Brain microvascular endothelial cell (primary cell): ENCODE data around the gene MRFAP1.

Experiments used
- DNase-seq: peaks from one replicate; pipeline ENCODE4 v3.0.0-alpha.2; 2020
- H3K27ac ChIP-seq: fragments of 250-450 bp; sonication (Bioruptor Pico); 2 replicates; pipeline ENCODE4 v1.5.1; 2020; ENCODE audit warnings: mild to moderate bottlenecking, moderate library complexity
- H3K27me3 ChIP-seq: fragments of 250-450 bp; sonication (Bioruptor Pico); replicated peaks from 2 replicates; pipeline ENCODE4 v1.5.1; 2020; ENCODE audit warnings: mild to moderate bottlenecking
- H3K36me3 ChIP-seq: fragments of 250-450 bp; sonication (Bioruptor Pico); replicated peaks from 2 replicates; pipeline ENCODE4 v1.5.1; 2020; ENCODE audit warnings: mild to moderate bottlenecking
- H3K4me3 ChIP-seq: 2 replicates; pipeline ENCODE4 v1.5.1; 2011; ENCODE audit warnings: low read depth, mild to moderate bottlenecking, control low read depth, low read length, moderate library complexity
- CTCF ChIP-seq: IDR thresholded peaks from 2 replicates; pipeline ENCODE4 v1.5.1; 2011; ENCODE audit warnings: low read depth, mild to moderate bottlenecking, moderate library complexity, low read length, control low read depth, inconsistent platforms; ENCODE audit errors: missing control alignments
- in situ Hi-C: cut with HindIII; loops from 2 replicates; pipeline ENCODE4 v1.10.0; 2017; ENCODE audit warnings: low sequenced_read_pairs, low pct_ligation_motif_present

MRFAP1 gene

GRCh38 chr4:6618386-6619115 lies 21.9 kb upstream of the MRFAP1 start:
- no peak for TF ChIP-seq CTCF
- H3K27ac ChIP-seq: no peak overlapping the region
- no peak for DNase-seq
- H3K36me3 ChIP-seq: peaks cover 6% of the 10 kb centered on the region
- no peak overlapping the region for H3K4me3 ChIP-seq
- in situ Hi-C loops: no loop called here
- H3K27me3 ChIP-seq: no peaks in the 10 kb centered on the region

- H3K36me3 ChIP-seq: peaks cover 6% of the 10 kb centered on the region
- TF ChIP-seq CTCF: no peak
- H3K27ac ChIP-seq: no peak overlapping the region
- H3K27me3 ChIP-seq: no peaks in the 10 kb centered on the region
- no peak overlapping the region for H3K4me3 ChIP-seq
- no peak for DNase-seq
- in situ Hi-C loops: no loop called here
Observed at GRCh38 chr4:6619116-6619465, 21.4 kb upstream of the MRFAP1 start.

GRCh38 chr4:6619466-6620255 lies 20.8 kb upstream of the MRFAP1 start:
- Histone ChIP-seq H3K36me3 (peaks cover 6% of the 10 kb centered on the region), H3K27ac (no peak overlapping the region), H3K27me3 (no peaks in the 10 kb centered on the region), H3K4me3 (no peak overlapping the region)
- in situ Hi-C loops: no loop called here
- TF ChIP-seq CTCF: no peak
- DNase-seq: no peak

- no peak for DNase-seq
- in situ Hi-C loops: no loop called here
- peaks cover 5% of the 10 kb centered on the region for H3K36me3 ChIP-seq
- no peaks in the 10 kb centered on the region for H3K27me3 ChIP-seq
- no peak overlapping the region for H3K27ac ChIP-seq
- no peak for TF ChIP-seq CTCF
- no peak overlapping the region for H3K4me3 ChIP-seq
Observed at GRCh38 chr4:6620296-6620695, 20.2 kb upstream of the MRFAP1 start.

- TF ChIP-seq CTCF: peak; percentile 11
- Histone ChIP-seq H3K4me3 (no peak overlapping the region), H3K36me3 (peaks cover 4% of the 10 kb centered on the region), H3K27me3 (no peaks in the 10 kb centered on the region), H3K27ac (no peak overlapping the region)
- DNase-seq: no peak
- in situ Hi-C loops: no loop called here
Observed at GRCh38 chr4:6620891-6621555, 19.5 kb upstream of the MRFAP1 start.
